Bronchial epithelial cell (primary cell): ENCODE data around the gene SLC7A9. TPM values are rescaled to one million over a fixed set of nuclear protein-coding genes. Genes with fewer than 3 reads are reported as not detected.
A peak's percentile ranks its signal among the peaks of the same experiment; 100 is the strongest.

Experiments used
- DNase-seq: peaks from one replicate; pipeline ENCODE4 v3.0.0-alpha.2; 2010; ENCODE audit warnings: low read depth
- FAIRE-seq: peaks from 2 replicates; lab custom pipeline; 2011; peaks lifted over from hg19 to GRCh38; lab: Jason Lieb, UNC
- H3K27me3 ChIP-seq: 2 replicates; pipeline ENCODE4 v1.5.1; 2011; ENCODE audit warnings: low read length; ENCODE audit not compliant: control insufficient read depth, insufficient read depth
- H3K36me3 ChIP-seq: 2 replicates; pipeline ENCODE4 v1.5.1; 2011; ENCODE audit warnings: low read length; ENCODE audit not compliant: control insufficient read depth, insufficient read depth
- H3K4me3 ChIP-seq: 2 replicates; pipeline ENCODE4 v1.5.1; 2011; ENCODE audit warnings: mild to moderate bottlenecking, low read depth, low read length, control low read depth
- total RNA-seq: library from RNA; depleted of rRNA; stranded (reverse); fragments of >200 nt; gene quantifications from 2 replicates; pipeline ENCODE4 v1.2.1, GENCODE V29; 2014
- TF ChIP-seq, protein P1 (sequence below): IDR thresholded peaks from 2 replicates; pipeline ENCODE4 v1.5.1; 2011; ENCODE audit warnings: mild to moderate bottlenecking, moderate library complexity, low read length, control low read depth, inconsistent platforms; ENCODE audit not compliant: insufficient read depth, severe bottlenecking

Gene SLC7A9
- total RNA-seq, 1 donor from 2014 or later: under 0.01 TPM

- DNase-seq (no peak), FAIRE-seq (no peak)
- Histone ChIP-seq H3K27me3 (no peaks in the 10 kb centered on the region), H3K36me3 (peaks cover 2% of the 10 kb centered on the region), H3K4me3 (no peak overlapping the region)
- TF ChIP-seq, protein P1, sequence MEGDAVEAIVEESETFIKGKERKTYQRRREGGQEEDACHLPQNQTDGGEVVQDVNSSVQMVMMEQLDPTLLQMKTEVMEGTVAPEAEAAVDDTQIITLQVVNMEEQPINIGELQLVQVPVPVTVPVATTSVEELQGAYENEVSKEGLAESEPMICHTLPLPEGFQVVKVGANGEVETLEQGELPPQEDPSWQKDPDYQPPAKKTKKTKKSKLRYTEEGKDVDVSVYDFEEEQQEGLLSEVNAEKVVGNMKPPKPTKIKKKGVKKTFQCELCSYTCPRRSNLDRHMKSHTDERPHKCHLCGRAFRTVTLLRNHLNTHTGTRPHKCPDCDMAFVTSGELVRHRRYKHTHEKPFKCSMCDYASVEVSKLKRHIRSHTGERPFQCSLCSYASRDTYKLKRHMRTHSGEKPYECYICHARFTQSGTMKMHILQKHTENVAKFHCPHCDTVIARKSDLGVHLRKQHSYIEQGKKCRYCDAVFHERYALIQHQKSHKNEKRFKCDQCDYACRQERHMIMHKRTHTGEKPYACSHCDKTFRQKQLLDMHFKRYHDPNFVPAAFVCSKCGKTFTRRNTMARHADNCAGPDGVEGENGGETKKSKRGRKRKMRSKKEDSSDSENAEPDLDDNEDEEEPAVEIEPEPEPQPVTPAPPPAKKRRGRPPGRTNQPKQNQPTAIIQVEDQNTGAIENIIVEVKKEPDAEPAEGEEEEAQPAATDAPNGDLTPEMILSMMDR: no peak
Measured at GRCh38 chr19:32911467-32911866, 41.9 kb upstream of the SLC7A9 start.

GRCh38 chr19:32910874-32911273 is 41.3 kb upstream of the SLC7A9 start:
- H3K4me3 ChIP-seq: no peak overlapping the region
- H3K27me3 ChIP-seq: no peaks in the 10 kb centered on the region
- DNase-seq (no peak), FAIRE-seq (no peak)
- TF ChIP-seq, protein P1: no peak
- peaks cover 2% of the 10 kb centered on the region for H3K36me3 ChIP-seq

GRCh38 chr19:32910094-32910493 is 40.5 kb upstream of the SLC7A9 start:
- FAIRE-seq (no peak), DNase-seq (no peak)
- Histone ChIP-seq H3K27me3 (no peaks in the 10 kb centered on the region), H3K4me3 (no peak overlapping the region), H3K36me3 (peaks cover 2% of the 10 kb centered on the region)
- TF ChIP-seq, protein P1: no peak

DNA sequence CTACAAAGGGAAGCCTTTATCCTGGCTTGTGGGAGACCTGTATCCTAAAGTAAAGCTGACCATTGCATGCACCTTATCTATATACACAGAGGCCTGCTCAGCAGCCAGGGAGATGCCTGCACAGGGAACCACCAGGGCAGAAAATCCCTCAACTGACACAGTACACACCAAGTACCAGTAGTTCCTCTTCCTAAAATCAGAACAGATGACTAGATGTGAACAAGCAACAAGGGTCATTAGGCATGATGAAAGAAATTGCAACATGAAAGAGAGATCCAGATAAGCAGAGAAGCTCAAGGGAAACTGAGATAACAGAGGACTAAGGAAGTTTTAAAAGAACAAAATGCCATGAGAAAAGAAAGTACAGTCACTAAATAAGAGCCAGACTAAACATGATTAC is 39.7 kb upstream of the SLC7A9 start:
- FAIRE-seq (no peak), DNase-seq (no peak)
- Histone ChIP-seq H3K36me3 (peaks cover 2% of the 10 kb centered on the region), H3K27me3 (no peaks in the 10 kb centered on the region), H3K4me3 (no peak overlapping the region)
- TF ChIP-seq, protein P1: no peak

GRCh38 chr19:32908641-32909190 is 39.1 kb upstream of the SLC7A9 start:
- H3K36me3 ChIP-seq: peaks cover 2% of the 10 kb centered on the region
- FAIRE-seq: no peak
- no peak overlapping the region for H3K4me3 ChIP-seq
- no peaks in the 10 kb centered on the region for H3K27me3 ChIP-seq
- DNase-seq: peak; percentile 15
- TF ChIP-seq, protein P1: no peak

DNA sequence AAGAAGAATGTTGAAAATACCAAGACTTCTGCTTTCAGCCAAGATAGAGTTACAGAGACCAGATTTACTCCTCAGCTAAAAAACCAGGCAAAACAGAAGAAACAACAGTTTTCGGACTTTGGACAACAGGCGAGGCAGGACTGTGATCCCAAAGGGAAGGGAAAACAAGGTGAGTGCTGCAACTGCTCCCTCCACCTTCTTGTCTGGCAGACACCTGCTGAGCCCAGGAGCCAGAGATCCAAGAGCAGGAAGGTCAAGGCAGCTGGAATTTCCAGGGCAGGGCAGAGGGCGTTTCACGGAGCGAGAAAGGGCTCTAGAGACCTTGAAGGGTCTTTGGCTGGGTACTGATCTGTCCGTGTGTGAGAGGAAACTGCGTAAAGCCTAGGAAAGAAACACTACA is 32.9 kb upstream of the SLC7A9 start:
- no peak overlapping the region for H3K4me3 ChIP-seq
- TF ChIP-seq, protein P1: no peak
- FAIRE-seq: no peak

More for the DNA sequence above, 32.9 kb upstream of the SLC7A9 start:
- Histone ChIP-seq H3K27me3 (no peaks in the 10 kb centered on the region), H3K36me3 (peaks cover 2% of the 10 kb centered on the region)
- DNase-seq: no peak
